ENCODE data around the gene REG3G. TPM values are rescaled to one million over a fixed set of nuclear protein-coding genes. Genes with fewer than 3 reads are reported as not detected.

The REG3G gene
- total RNA-seq (ENCODE audit: low replicate concordance) = 0.33 and 0.87 TPM in 2 replicates
- long read RNA-seq = 0 reads

DNA sequence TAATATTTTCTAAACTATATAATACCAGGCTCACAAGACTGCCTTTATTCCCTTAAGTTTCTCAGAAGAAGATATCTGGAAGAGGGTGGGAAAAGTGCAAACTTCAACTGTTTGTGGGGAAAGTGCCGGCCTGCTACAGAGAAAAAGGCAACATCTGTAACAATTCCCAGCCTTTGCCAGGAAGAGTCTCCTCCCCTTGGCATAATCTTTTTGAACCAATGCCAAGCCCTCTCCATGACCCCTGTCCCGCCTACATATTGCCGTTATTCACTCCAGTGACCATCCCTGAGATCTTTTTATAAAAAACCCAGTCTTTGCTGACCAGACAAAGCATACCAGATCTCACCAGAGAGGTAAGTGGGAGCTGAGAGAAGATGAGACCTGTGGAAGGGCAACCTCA lies at the start of gene REG3G:
Gene REG3G (plus strand): TSS at position 282 of the 400 bp plus-strand sequence. CDS start 392 bp downstream, outside the sequence.
- DNase-seq (ENCODE audit: extremely low spot score, unreplicated experiment) = no peak
- Mint-ChIP-seq H3K27me3 (no peaks in the 10 kb centered on the region), H3K27ac (no peak within 1 kb of the TSS), H3K4me3 (no peak within 1 kb of the TSS), H3K9me3 (no peaks in the 10 kb centered on the region), H3K4me1 (ENCODE audit: unreplicated experiment) (no peaks in the 10 kb centered on the region), H3K36me3 (no peaks in the 10 kb centered on the region)
- TF ChIP-seq, protein P1, sequence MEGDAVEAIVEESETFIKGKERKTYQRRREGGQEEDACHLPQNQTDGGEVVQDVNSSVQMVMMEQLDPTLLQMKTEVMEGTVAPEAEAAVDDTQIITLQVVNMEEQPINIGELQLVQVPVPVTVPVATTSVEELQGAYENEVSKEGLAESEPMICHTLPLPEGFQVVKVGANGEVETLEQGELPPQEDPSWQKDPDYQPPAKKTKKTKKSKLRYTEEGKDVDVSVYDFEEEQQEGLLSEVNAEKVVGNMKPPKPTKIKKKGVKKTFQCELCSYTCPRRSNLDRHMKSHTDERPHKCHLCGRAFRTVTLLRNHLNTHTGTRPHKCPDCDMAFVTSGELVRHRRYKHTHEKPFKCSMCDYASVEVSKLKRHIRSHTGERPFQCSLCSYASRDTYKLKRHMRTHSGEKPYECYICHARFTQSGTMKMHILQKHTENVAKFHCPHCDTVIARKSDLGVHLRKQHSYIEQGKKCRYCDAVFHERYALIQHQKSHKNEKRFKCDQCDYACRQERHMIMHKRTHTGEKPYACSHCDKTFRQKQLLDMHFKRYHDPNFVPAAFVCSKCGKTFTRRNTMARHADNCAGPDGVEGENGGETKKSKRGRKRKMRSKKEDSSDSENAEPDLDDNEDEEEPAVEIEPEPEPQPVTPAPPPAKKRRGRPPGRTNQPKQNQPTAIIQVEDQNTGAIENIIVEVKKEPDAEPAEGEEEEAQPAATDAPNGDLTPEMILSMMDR (conservative IDR thresholded peaks at IDR 0.05) = no peak

DNA sequence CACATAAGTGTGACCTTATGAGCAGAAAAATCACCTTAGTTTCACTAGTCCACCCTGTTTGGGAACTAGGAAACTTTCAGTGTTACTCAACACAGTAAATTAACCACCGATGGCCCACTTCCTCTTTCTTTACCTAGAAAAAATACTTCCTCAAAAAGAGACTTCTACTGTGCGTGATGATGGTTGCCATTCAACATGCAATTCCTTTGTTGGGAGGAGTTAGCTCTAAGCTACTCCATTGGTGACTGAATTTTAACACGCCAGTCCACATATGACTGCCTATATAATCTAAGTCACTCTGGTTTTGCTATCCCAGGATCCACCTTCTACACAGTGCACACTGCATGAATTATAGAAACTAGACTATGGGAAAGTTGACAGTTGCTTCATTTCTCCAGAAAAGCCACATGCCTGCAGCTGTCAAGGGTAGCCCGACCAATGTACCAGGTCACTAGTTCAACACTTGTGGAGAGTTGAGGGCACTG lies 47.8 kb upstream of the REG3G start:
- DNase-seq (ENCODE audit: extremely low spot score, unreplicated experiment) = no peak
- Mint-ChIP-seq H3K9me3 (peaks cover 4% of the 10 kb centered on the region), H3K36me3 (no peaks in the 10 kb centered on the region), H3K27me3 (peaks cover 3% of the 10 kb centered on the region), H3K27ac (no peak overlapping the region), H3K4me3 (no peak overlapping the region), H3K4me1 (ENCODE audit: unreplicated experiment) (peaks cover 14% of the 10 kb centered on the region)
- TF ChIP-seq, protein P1 (conservative IDR thresholded peaks at IDR 0.05) = no peak

DNA sequence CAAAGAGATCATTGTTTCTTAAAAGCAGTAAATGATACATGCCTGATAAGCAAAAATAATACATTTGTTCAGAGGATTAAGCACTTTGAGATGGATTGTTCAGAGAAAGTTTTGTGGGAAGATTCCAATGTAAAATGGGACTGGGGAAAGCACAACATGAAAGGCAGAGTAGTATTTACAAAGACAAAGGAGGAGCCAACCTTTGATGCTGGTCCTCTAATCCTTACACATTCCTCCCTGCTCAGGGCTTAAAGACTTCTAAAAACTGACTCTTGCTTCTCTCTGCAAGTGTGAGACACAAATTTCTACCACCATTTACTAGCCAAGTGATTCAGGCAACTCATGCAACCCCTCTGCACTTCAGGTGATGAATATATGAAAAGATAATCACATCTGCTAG lies 47.2 kb upstream of the REG3G start:
- no peak overlapping the region for H3K27ac Mint-ChIP-seq
- no peaks in the 10 kb centered on the region for H3K36me3 Mint-ChIP-seq
- H3K9me3 Mint-ChIP-seq = peaks cover 4% of the 10 kb centered on the region
- H3K4me1 Mint-ChIP-seq (ENCODE audit: unreplicated experiment) = peaks cover 14% of the 10 kb centered on the region
- H3K4me3 Mint-ChIP-seq = no peak overlapping the region
- peaks cover 6% of the 10 kb centered on the region for H3K27me3 Mint-ChIP-seq
- TF ChIP-seq, protein P1 (conservative IDR thresholded peaks at IDR 0.05) = no peak
- DNase-seq (ENCODE audit: extremely low spot score, unreplicated experiment) = no peak

DNA sequence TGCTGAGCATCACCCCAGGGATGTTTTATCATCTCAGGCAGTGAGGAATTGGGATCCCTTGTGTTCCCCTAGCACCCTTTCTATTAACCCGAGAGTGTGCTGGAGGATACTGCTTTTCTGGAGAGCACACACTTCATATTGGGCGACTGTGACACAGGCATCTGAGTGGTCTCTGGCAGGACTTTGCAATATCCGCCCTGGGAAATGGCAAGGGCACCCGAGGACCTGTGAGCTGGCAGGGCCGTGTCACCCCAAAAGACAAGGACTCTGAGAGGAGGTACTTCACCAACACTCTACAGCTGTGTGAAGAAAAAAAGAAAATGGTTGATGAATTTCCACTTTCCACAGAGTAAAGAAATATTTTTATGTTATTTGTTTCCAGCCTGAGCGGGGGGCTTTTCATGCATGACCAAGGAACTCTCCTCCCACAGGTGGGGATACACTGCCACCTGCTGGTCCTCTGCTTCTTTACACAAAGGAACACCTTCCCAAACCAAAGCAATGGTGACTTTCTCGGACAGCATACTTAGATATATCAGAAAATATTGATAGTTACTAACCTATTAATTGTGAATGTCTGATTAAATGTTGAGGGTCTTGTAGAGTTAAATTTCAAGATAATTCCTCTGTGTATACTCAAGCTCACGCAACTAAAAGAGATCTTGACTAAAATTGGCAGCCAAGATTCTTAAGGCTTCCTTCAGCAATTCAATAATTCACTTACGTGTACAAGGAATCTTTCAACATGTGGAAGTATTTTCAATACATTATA lies 45.9 kb upstream of the REG3G start:
- TF ChIP-seq, protein P1 (conservative IDR thresholded peaks at IDR 0.05) = peak; percentile 97
- DNase-seq (ENCODE audit: extremely low spot score, unreplicated experiment) = peak; percentile 82
- H3K9me3 Mint-ChIP-seq = peaks cover under 1% of the 10 kb centered on the region
- no peak overlapping the region for H3K27ac Mint-ChIP-seq
- peaks cover 14% of the 10 kb centered on the region for H3K4me1 Mint-ChIP-seq (ENCODE audit: unreplicated experiment)
- H3K27me3 Mint-ChIP-seq = peaks cover 9% of the 10 kb centered on the region
- no peak overlapping the region for H3K4me3 Mint-ChIP-seq
- H3K36me3 Mint-ChIP-seq = no peaks in the 10 kb centered on the region

DNA sequence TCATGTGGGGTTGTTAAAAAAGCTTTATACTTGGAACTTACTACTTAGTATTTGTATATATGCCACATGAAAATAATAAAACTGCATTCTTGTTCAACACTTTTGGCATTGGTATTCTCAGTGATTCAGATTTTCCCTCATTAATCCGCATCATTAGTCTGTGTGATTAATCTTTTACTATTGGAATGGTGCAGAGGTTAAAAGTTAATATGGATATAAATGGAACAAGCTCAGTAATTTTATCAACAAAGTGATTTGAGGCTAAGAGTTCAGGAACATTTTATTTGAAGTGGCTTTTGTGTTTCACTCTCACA lies 45.4 kb upstream of the REG3G start:
- Mint-ChIP-seq H3K27me3 (peaks cover 9% of the 10 kb centered on the region), H3K4me3 (no peak overlapping the region), H3K27ac (no peak overlapping the region), H3K4me1 (ENCODE audit: unreplicated experiment) (peaks cover 14% of the 10 kb centered on the region), H3K36me3 (no peaks in the 10 kb centered on the region), H3K9me3 (no peaks in the 10 kb centered on the region)
- no peak for DNase-seq (ENCODE audit: extremely low spot score, unreplicated experiment)
- TF ChIP-seq, protein P1 (conservative IDR thresholded peaks at IDR 0.05) = no peak
